LNCaP clone FGC (cell line): Measurements from ENCODE around the gene SMS.

ENCODE experiments used
- DNase-seq: peaks from one replicate; pipeline ENCODE4 v3.0.0-alpha.2; 2011; ENCODE audit warnings: low read depth
- H3K4me3 ChIP-seq: 2 replicates; pipeline ENCODE4 v1.5.1; 2011; ENCODE audit warnings: mild to moderate bottlenecking, low read depth, low read length, control low read depth
- TF ChIP-seq, protein P1 (sequence below): IDR thresholded peaks from 2 replicates; pipeline ENCODE4 v1.5.1; 2012; ENCODE audit warnings: mild to moderate bottlenecking; ENCODE audit not compliant: control insufficient read depth, insufficient read depth; ENCODE audit errors: extremely low read depth

SMS gene

DNA sequence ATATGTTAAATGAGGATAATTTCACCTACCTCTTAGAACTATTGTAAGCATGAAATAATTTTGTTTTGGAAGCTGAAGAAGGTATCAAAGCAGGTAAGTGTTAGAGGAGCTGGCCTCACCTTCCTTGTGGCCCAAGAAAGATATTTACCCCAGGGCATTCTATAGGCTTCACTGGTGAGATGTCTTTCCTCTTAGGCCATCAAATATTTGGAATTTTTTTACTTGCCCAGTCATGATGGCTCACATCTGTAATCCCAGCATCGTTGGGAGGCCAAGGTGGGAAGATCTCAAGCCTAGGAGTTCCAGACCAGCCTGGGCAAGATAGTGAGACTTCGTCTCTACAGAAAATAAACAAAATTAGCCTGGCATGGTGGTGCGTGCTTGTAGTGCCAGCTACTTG, 6.1 kb upstream of the SMS start:
- no peak overlapping the region for H3K4me3 ChIP-seq
- TF ChIP-seq, protein P1, sequence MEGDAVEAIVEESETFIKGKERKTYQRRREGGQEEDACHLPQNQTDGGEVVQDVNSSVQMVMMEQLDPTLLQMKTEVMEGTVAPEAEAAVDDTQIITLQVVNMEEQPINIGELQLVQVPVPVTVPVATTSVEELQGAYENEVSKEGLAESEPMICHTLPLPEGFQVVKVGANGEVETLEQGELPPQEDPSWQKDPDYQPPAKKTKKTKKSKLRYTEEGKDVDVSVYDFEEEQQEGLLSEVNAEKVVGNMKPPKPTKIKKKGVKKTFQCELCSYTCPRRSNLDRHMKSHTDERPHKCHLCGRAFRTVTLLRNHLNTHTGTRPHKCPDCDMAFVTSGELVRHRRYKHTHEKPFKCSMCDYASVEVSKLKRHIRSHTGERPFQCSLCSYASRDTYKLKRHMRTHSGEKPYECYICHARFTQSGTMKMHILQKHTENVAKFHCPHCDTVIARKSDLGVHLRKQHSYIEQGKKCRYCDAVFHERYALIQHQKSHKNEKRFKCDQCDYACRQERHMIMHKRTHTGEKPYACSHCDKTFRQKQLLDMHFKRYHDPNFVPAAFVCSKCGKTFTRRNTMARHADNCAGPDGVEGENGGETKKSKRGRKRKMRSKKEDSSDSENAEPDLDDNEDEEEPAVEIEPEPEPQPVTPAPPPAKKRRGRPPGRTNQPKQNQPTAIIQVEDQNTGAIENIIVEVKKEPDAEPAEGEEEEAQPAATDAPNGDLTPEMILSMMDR, result no peak
- DNase-seq, result no peak

DNA sequence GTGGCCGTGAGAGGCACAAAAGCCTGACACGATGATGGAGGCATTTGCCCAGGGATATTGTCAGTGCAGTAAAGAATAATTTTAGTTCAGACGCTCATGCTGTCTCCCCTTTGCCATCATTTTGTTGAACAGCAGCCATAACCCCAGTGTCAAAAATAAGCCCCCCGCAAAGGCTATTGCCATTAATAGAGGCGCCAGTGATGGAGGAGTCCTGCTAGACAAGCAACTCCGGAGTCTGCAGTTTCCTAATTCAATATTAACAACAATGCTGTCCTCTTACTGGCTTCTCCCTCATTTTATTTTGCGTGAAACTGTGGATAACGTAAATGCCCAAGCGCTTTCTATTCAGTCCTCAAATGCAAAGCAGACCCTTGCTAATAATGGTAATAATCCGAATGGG, 603 bp upstream of the SMS start:
- H3K4me3 ChIP-seq, result no peak overlapping the region
- TF ChIP-seq, protein P1, result no peak
- no peak for DNase-seq

DNA sequence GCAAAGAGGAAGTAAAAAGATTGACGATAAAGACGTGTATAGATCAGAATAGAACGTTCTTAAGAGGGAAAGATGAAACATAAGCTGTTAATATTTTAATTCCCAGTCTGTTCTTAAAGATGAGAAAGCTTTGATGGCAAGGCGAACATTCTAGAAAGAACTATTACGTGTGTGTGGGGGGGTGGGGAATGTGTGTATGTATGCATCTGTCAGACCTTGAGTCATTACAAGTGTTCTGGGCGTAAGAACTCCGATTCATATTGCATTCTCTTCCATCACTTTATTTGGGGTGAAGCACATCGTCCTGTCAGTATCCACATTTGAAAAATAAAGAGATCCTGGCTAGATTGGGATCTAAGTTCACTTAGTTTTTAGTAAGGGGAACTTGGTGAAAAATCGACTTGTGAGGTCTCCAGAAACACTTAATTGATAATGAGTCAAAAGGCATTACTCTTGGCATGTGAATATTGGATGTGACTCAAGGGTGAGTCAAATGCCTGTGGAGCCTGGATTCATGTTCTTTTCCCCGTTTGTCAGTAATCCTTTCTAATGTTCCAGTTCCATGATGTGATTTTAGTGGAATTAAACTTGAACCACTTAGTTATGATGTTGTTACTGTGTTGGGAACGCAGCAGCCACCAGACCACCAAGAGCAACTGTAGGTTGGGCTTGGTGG, 3.1 kb downstream of the SMS start:
- TF ChIP-seq, protein P1, result no peak
- DNase-seq, result no peak
- H3K4me3 ChIP-seq, result no peak overlapping the region

DNA sequence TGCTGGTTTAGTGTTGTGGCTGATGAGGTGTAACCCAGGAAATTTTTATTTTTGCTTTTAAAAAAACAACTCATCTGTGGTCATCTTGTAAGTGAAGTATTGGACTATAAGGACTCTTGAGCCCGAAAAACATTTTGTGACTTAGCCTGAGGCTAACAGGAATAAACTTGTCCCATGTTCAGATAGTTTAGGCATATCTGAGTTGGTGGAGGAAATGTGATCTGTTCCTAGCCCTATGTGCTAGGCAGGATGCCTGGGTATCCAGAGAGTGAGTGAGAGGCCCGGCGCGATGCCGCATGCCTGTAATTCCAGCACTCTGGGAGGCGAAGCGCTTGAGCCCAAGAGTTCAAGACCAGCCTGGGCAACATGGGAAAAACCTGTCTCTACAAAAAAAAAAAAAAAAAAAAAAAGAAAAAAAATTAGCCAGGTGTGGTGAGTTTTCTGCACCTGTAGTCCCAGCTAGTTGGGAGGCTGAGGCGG, 3.7 kb downstream of the SMS start:
- TF ChIP-seq, protein P1, result no peak
- no peak overlapping the region for H3K4me3 ChIP-seq
- no peak for DNase-seq

DNA sequence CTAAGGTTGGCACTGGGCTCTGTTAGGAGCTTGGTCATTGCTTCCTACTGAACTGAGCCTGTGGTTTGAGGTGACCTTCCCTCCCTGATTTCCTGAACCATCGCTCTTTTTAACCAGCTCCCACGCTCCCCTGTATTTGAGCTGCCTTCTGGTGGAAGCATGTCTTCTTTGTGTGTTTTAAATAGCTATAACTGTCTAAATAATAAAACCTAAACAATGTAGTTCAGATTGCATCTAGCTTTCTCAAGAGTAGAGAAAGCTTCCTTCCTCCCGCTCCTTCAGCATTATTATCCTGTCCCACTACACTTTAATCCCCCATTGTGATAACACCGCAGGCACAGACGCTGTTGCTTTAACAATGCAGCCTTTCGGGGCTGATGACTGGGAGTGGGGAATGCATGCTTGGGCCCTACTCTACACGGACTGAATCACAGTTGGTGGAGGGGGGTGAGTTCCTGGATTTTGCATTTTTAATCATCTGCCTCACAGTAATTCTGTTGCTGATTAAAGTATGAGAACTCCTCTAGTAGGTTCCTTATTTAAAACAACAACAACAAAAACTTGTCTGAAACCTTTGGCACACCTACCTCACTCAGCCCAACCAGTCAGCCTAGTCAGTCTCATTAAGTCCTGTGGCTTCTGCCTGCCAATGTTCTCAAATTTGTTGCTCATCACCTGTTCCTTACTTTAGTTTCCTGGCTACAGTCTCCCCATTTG, 6.6 kb downstream of the SMS start:
- no peak overlapping the region for H3K4me3 ChIP-seq
- TF ChIP-seq, protein P1, result no peak
- DNase-seq, result no peak

DNA sequence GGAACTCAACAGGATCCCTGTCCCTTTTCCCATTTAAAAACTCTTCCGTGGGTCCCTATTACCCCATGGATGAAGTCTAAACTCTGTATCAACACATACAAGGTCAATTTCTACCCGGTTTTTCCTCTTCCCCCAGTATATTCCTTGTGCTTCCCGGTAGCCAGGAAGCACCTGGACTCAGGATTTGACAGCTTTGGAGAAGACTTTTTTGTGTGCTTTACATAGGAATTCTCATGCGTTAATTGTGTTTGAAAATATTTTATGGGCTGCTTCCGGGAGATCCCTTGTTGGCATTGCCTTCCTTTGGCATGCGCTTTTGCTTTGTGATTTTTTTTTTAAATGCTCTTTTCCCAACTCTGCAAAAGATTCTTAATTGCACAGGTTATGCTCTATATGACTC, 7.2 kb downstream of the SMS start:
- TF ChIP-seq, protein P1, result no peak
- no peak overlapping the region for H3K4me3 ChIP-seq
- no peak for DNase-seq
